ENCODE data around the gene TRAPPC12.

The TRAPPC12 gene

GRCh38 chr2:3461801-3462492 is 82.5 kb downstream of the TRAPPC12 start:
- ChIA-PET POLR2A (no interaction called here), CTCF (interaction anchor here (0.6 to 1.8 kb wide), 11 partner anchors 9 to 191 kb away, joined by 3 to 10 read pairs (median 3); no protein-coding TSS in a partner anchor)
- H3K9me3 ChIP-seq (ENCODE audit: control extremely low read depth in 1 of 5, control insufficient read depth in 4 of 5, insufficient read depth in 2 of 5, low read depth in 1 of 5, low read length in 4 of 5), result no peaks in the 10 kb centered on the region
- peak; percentile 50 to 78 (median 65) for DNase-seq
- 94% methylated on average over 11 of the region's 12 CpGs for WGBS (ENCODE audit: insufficient coverage)
- H3K36me3 ChIP-seq (ENCODE audit: control insufficient read depth in 4 of 4, insufficient read depth in 4 of 4, low read length in 3 of 4), result peaks cover 2 to 63% (median 50%) of the 10 kb centered on the region in 4 experiments
- H3K27ac ChIP-seq (ENCODE audit: insufficient read depth in 1 of 2, low read depth in 1 of 2, low read length in 2 of 2, poor library complexity in 1 of 2, severe bottlenecking in 2 of 2), result no peak overlapping the region
- H3K27me3 ChIP-seq (replicated peaks in 2 of 5; ENCODE audit: control insufficient read depth in 4 of 5, insufficient read depth in 5 of 5, low read length in 4 of 5), result no peaks in the 10 kb centered on the region
- H3K4me3 ChIP-seq (ENCODE audit: control insufficient read depth in 1 of 7, extremely low read depth in 1 of 7, insufficient read depth in 4 of 7, low read depth in 2 of 7, low read length in 6 of 7), result no peak overlapping the region
- no peaks in the 10 kb centered on the region for H3K4me1 ChIP-seq (ENCODE audit: control extremely low read depth in 1 of 4, control insufficient read depth in 4 of 4, insufficient read depth in 4 of 4, low read length in 3 of 4)

GRCh38 chr2:3462493-3463104 is 83.1 kb downstream of the TRAPPC12 start:
- ChIA-PET CTCF (interaction anchor here (0.9 to 1.8 kb wide), 12 partner anchors 8 to 190 kb away, joined by 3 to 10 read pairs (median 4); no protein-coding TSS in a partner anchor), POLR2A (no interaction called here)
- peaks cover 2 to 68% (median 52%) of the 10 kb centered on the region in 4 experiments for H3K36me3 ChIP-seq (ENCODE audit: control insufficient read depth in 4 of 4, insufficient read depth in 4 of 4, low read length in 3 of 4)

GRCh38 chr2:3463186-3463835 is 83.8 kb downstream of the TRAPPC12 start:
- H3K4me3 ChIP-seq (ENCODE audit: control insufficient read depth in 1 of 7, extremely low read depth in 1 of 7, insufficient read depth in 4 of 7, low read depth in 2 of 7, low read length in 6 of 7), result no peak overlapping the region
- ChIA-PET POLR2A (no interaction called here), CTCF (interaction anchor here (0.9 to 1.8 kb wide), 7 partner anchors 10 to 111 kb away, joined by 3 to 10 read pairs (median 4); no protein-coding TSS in a partner anchor)
- H3K9me3 ChIP-seq (ENCODE audit: control extremely low read depth in 1 of 5, control insufficient read depth in 4 of 5, insufficient read depth in 2 of 5, low read depth in 1 of 5, low read length in 4 of 5), result no peaks in the 10 kb centered on the region
- peaks cover 2 to 68% (median 52%) of the 10 kb centered on the region in 4 experiments for H3K36me3 ChIP-seq (ENCODE audit: control insufficient read depth in 4 of 4, insufficient read depth in 4 of 4, low read length in 3 of 4)
- no peak overlapping the region for H3K27ac ChIP-seq (ENCODE audit: insufficient read depth in 1 of 2, low read depth in 1 of 2, low read length in 2 of 2, poor library complexity in 1 of 2, severe bottlenecking in 2 of 2)
- WGBS (ENCODE audit: insufficient coverage), result 96% methylated on average over 22 of the region's 25 CpGs
- H3K27me3 ChIP-seq (replicated peaks in 2 of 5; ENCODE audit: control insufficient read depth in 4 of 5, insufficient read depth in 5 of 5, low read length in 4 of 5), result no peaks in the 10 kb centered on the region
- DNase-seq, result no peak
- H3K4me1 ChIP-seq (ENCODE audit: control extremely low read depth in 1 of 4, control insufficient read depth in 4 of 4, insufficient read depth in 4 of 4, low read length in 3 of 4), result no peaks in the 10 kb centered on the region

More at GRCh38 chr2:3462493-3463104, 83.1 kb downstream of the TRAPPC12 start:
- Histone ChIP-seq H3K4me1 (ENCODE audit: control extremely low read depth in 1 of 4, control insufficient read depth in 4 of 4, insufficient read depth in 4 of 4, low read length in 3 of 4) (no peaks in the 10 kb centered on the region), H3K27ac (ENCODE audit: insufficient read depth in 1 of 2, low read depth in 1 of 2, low read length in 2 of 2, poor library complexity in 1 of 2, severe bottlenecking in 2 of 2) (no peak overlapping the region), H3K4me3 (ENCODE audit: control insufficient read depth in 1 of 7, extremely low read depth in 1 of 7, insufficient read depth in 4 of 7, low read depth in 2 of 7, low read length in 6 of 7) (no peak overlapping the region), H3K27me3 (replicated peaks in 2 of 5; ENCODE audit: control insufficient read depth in 4 of 5, insufficient read depth in 5 of 5, low read length in 4 of 5) (no peaks in the 10 kb centered on the region), H3K9me3 (ENCODE audit: control extremely low read depth in 1 of 5, control insufficient read depth in 4 of 5, insufficient read depth in 2 of 5, low read depth in 1 of 5, low read length in 4 of 5) (no peaks in the 10 kb centered on the region)
- DNase-seq, result no peak
- WGBS (ENCODE audit: insufficient coverage), result 79% methylated on average over 8 of the region's 10 CpGs

- DNase-seq, result no peak
- no peaks in the 10 kb centered on the region for H3K9me3 ChIP-seq (ENCODE audit: control extremely low read depth in 1 of 5, control insufficient read depth in 4 of 5, insufficient read depth in 2 of 5, low read depth in 1 of 5, low read length in 4 of 5)
- ChIA-PET CTCF (interaction anchor here (1.0 kb wide), 1 partner anchor 9 kb away, joined by 4 read pairs; no protein-coding TSS in a partner anchor), POLR2A (no interaction called here)
- H3K27me3 ChIP-seq (replicated peaks in 2 of 5; ENCODE audit: control insufficient read depth in 4 of 5, insufficient read depth in 5 of 5, low read length in 4 of 5), result no peaks in the 10 kb centered on the region
- no peaks in the 10 kb centered on the region for H3K4me1 ChIP-seq (ENCODE audit: control extremely low read depth in 1 of 4, control insufficient read depth in 4 of 4, insufficient read depth in 4 of 4, low read length in 3 of 4)
- WGBS (ENCODE audit: insufficient coverage), result 100% methylated on average over 6 of the region's 13 CpGs
- H3K27ac ChIP-seq (ENCODE audit: insufficient read depth in 1 of 2, low read depth in 1 of 2, low read length in 2 of 2, poor library complexity in 1 of 2, severe bottlenecking in 2 of 2), result no peak overlapping the region
- H3K4me3 ChIP-seq (ENCODE audit: control insufficient read depth in 1 of 7, extremely low read depth in 1 of 7, insufficient read depth in 4 of 7, low read depth in 2 of 7, low read length in 6 of 7), result no peak overlapping the region
- H3K36me3 ChIP-seq (ENCODE audit: control insufficient read depth in 4 of 4, insufficient read depth in 4 of 4, low read length in 3 of 4), result peaks cover 3 to 68% (median 53%) of the 10 kb centered on the region in 4 experiments
Observed at GRCh38 chr2:3463944-3464343, 84.5 kb downstream of the TRAPPC12 start.

GRCh38 chr2:3464401-3465005 is 85.0 kb downstream of the TRAPPC12 start:
- Histone ChIP-seq H3K27me3 (replicated peaks in 2 of 5; ENCODE audit: control insufficient read depth in 4 of 5, insufficient read depth in 5 of 5, low read length in 4 of 5) (no peaks in the 10 kb centered on the region), H3K4me3 (ENCODE audit: control insufficient read depth in 1 of 7, extremely low read depth in 1 of 7, insufficient read depth in 4 of 7, low read depth in 2 of 7, low read length in 6 of 7) (no peak overlapping the region), H3K4me1 (ENCODE audit: control extremely low read depth in 1 of 4, control insufficient read depth in 4 of 4, insufficient read depth in 4 of 4, low read length in 3 of 4) (no peaks in the 10 kb centered on the region), H3K9me3 (ENCODE audit: control extremely low read depth in 1 of 5, control insufficient read depth in 4 of 5, insufficient read depth in 2 of 5, low read depth in 1 of 5, low read length in 4 of 5) (no peaks in the 10 kb centered on the region), H3K27ac (ENCODE audit: insufficient read depth in 1 of 2, low read depth in 1 of 2, low read length in 2 of 2, poor library complexity in 1 of 2, severe bottlenecking in 2 of 2) (no peak overlapping the region), H3K36me3 (ENCODE audit: control insufficient read depth in 4 of 4, insufficient read depth in 4 of 4, low read length in 3 of 4) (peaks cover 4 to 72% (median 56%) of the 10 kb centered on the region in 4 experiments)
- 95% methylated on average over 21 of the region's 21 CpGs for WGBS (ENCODE audit: insufficient coverage)
- POLR2A ChIA-PET, result no interaction called here
- DNase-seq, result no peak
- CTCF ChIA-PET, result interaction anchor here (1.0 kb wide), 1 partner anchor 9 kb away, joined by 4 read pairs; no protein-coding TSS in a partner anchor

GRCh38 chr2:3465328-3465727 is 85.8 kb downstream of the TRAPPC12 start:
- Histone ChIP-seq H3K36me3 (ENCODE audit: control insufficient read depth in 4 of 4, insufficient read depth in 4 of 4, low read length in 3 of 4) (peaks cover 2 to 78% (median 58%) of the 10 kb centered on the region in 4 experiments), H3K4me3 (ENCODE audit: control insufficient read depth in 1 of 7, extremely low read depth in 1 of 7, insufficient read depth in 4 of 7, low read depth in 2 of 7, low read length in 6 of 7) (no peak overlapping the region), H3K9me3 (ENCODE audit: control extremely low read depth in 1 of 5, control insufficient read depth in 4 of 5, insufficient read depth in 2 of 5, low read depth in 1 of 5, low read length in 4 of 5) (no peaks in the 10 kb centered on the region), H3K4me1 (ENCODE audit: control extremely low read depth in 1 of 4, control insufficient read depth in 4 of 4, insufficient read depth in 4 of 4, low read length in 3 of 4) (no peaks in the 10 kb centered on the region), H3K27me3 (replicated peaks in 2 of 5; ENCODE audit: control insufficient read depth in 4 of 5, insufficient read depth in 5 of 5, low read length in 4 of 5) (no peaks in the 10 kb centered on the region), H3K27ac (ENCODE audit: insufficient read depth in 1 of 2, low read depth in 1 of 2, low read length in 2 of 2, poor library complexity in 1 of 2, severe bottlenecking in 2 of 2) (no peak overlapping the region)
- POLR2A ChIA-PET, result no interaction called here
- 95% methylated on average over 27 of the region's 28 CpGs for WGBS (ENCODE audit: insufficient coverage)
- CTCF ChIA-PET, result interaction anchor here (1.2 to 1.4 kb wide), 2 partner anchors 14 to 41 kb away, joined by 3 to 5 read pairs; no protein-coding TSS in a partner anchor
- DNase-seq, result no peak
